GM21381 (cell line): ENCODE data around the gene PER2.
"Not testable (repeated sequence)": the region's sequence is repeated elsewhere in the genome, so short reads cannot be mapped to it uniquely, and the experiment has no call there.

Source experiments
- ATAC-seq: cut with Tn5 transposase; IDR thresholded peaks from one replicate; pipeline ENCODE4 v1.9.1; 2021; ENCODE audit warnings: mild to moderate bottlenecking, moderate library complexity; ENCODE audit not compliant: unreplicated experiment

PER2 gene, protein sequence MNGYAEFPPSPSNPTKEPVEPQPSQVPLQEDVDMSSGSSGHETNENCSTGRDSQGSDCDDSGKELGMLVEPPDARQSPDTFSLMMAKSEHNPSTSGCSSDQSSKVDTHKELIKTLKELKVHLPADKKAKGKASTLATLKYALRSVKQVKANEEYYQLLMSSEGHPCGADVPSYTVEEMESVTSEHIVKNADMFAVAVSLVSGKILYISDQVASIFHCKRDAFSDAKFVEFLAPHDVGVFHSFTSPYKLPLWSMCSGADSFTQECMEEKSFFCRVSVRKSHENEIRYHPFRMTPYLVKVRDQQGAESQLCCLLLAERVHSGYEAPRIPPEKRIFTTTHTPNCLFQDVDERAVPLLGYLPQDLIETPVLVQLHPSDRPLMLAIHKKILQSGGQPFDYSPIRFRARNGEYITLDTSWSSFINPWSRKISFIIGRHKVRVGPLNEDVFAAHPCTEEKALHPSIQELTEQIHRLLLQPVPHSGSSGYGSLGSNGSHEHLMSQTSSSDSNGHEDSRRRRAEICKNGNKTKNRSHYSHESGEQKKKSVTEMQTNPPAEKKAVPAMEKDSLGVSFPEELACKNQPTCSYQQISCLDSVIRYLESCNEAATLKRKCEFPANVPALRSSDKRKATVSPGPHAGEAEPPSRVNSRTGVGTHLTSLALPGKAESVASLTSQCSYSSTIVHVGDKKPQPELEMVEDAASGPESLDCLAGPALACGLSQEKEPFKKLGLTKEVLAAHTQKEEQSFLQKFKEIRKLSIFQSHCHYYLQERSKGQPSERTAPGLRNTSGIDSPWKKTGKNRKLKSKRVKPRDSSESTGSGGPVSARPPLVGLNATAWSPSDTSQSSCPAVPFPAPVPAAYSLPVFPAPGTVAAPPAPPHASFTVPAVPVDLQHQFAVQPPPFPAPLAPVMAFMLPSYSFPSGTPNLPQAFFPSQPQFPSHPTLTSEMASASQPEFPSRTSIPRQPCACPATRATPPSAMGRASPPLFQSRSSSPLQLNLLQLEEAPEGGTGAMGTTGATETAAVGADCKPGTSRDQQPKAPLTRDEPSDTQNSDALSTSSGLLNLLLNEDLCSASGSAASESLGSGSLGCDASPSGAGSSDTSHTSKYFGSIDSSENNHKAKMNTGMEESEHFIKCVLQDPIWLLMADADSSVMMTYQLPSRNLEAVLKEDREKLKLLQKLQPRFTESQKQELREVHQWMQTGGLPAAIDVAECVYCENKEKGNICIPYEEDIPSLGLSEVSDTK (N-terminal part only)

DNA sequence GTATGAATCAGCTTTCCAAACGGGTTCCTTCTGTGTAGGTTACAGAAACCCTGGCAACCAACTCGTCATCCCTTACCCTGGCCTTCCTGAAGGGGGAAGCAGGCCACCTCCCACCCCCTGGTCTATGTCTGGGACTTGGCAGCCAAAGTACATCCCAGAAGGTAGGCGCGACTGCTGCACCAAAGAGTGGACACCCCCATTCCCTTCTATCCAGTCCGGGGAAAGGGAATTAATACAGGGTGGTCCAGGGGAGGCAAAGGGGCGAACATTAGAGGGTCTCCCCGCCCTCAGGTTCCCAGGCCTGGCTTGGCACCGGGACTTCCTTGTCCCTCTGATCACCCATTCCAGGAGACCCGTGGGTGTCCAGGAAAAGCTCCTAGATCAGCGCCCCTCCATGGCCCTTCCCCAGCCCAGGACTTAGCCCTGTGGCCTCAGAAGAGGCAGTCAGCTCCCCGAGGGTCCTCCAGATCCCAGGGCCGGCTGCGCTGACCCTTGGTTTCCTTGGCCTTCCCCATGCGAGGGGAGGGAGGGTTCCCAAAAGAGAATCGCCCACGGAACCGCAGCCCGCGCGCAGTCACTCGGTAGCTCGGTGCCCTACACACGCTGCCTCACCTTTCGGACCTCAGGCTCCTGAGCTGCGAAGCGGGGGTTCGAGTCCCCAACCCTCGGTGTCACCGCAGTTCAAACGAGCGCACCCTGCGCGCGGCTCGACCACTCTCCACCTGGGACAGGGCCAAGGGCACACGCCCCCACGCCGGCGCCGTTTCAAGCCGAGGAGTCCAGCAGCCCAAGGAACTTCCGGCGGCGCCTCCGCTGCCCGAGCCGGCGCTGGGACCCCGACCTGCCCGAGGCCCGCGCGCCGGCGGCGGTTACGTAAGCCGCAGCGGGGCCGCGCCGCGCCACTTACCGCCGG lies at the start of gene PER2:
PER2 (minus strand) TSS at position 874 of the 913 bp plus-strand sequence. CDS start 10,674 bp downstream, outside the sequence.
- peak; percentile 36 for ATAC-seq

DNA sequence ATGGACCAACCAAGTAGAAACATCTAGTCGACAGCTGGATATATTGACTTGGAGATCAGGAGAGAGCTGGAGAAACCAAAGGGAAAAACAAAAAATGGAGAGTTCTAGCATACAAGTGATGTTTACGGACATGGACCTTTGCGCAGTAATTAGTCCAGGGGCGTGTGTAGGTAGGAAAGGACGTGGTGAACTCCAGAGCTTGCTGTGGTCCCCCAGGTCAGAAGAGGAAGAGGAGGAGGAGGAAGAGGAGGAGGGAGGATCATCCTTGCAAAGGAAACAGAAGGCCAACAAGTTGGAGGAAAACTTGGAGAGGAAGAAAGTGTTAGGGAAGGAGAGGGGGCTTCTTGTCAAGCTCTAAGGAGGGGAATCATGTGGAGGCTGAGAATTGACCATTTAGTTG lies 49.4 kb upstream of the PER2 start:
- no peak for ATAC-seq

DNA sequence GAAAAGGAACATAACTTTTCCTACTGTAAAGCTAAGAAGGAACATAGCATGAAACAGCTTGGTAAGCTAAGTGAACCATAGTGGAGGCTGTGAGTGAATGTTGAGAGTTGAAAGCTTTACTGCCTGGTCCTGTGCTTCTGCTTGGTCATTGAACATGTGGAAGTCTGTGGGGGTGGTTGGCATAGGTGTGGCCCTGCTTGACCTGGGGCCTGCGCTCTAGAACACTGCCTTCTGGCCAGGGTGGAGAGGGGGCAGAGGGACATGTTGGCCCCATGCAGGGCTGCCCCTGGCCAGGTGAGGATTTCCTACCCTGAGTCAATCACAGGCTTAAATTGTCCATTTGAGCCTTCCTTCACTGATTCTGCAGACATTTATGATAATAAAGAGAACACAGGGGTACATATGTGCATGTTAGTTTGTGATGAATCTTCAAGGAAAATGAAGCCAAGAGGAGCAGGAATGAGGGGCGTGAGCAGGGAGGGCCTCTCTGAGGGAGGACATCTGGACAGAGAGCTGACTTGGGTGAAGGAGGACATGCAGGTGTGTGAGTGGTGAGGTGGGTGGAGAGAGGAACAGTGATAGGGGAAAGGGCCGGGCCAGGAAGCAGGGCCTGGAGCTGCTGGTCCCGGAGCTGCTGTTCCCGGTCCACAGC lies 48.5 kb upstream of the PER2 start:
- no peak for ATAC-seq

DNA sequence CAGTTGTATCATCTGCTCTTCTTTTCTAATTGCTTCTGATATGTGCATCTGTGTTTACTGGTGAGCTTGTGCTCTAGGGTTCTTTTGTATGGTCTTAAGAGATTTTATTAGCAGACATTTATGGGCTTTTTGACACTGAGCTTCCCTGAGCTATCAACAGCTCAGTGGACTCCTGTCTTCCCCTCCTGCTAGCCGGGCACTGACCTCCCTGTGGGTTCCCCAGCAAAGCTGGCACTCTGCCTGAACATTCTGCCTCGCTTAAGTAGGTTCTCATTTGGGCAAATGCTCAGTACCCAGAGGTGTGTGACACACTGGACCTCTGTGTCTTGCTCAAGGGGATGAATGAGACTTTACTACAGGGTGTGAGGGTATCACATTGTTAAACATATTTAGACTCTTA lies 47.7 kb upstream of the PER2 start:
- ATAC-seq = no peak

DNA sequence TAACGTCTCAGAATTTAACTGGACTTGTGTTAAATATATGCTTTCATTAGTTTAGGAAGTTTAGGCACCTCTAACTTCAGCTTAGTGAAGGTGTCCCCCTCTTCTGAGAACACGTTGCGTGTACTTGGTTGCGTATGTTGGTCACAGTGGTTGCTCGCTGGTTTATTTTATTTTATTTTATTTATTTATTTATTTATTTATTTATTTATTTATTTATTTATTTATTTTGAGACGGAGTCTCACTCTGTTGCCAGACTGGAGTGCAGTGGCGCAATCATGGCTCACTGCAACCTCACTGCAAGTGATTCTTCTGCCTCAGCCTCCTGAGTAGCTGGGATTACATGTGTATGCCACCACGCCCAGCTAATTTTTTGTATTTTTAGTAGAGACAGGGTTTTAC lies 47.2 kb upstream of the PER2 start:
- not testable (repeated sequence) for ATAC-seq

DNA sequence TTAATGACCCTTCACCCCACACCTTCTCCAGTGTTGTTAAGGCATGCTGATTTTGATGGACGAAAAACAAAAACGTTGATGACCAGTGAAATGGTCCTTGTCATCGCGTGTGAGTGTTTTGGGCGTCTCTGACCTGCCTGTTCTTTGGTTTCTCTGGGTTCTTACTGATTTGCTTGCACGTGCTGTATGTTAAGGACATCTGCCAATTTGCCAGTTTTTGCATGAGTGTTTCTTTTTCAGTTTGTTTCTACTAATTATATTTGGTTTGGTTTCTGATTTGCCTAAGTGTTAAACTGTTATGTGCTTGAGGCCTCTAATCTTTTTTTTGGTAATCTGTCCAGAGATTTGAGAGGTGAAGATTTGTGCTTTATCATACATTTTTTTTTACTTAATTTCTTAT lies 46.5 kb upstream of the PER2 start:
- ATAC-seq = no peak

DNA sequence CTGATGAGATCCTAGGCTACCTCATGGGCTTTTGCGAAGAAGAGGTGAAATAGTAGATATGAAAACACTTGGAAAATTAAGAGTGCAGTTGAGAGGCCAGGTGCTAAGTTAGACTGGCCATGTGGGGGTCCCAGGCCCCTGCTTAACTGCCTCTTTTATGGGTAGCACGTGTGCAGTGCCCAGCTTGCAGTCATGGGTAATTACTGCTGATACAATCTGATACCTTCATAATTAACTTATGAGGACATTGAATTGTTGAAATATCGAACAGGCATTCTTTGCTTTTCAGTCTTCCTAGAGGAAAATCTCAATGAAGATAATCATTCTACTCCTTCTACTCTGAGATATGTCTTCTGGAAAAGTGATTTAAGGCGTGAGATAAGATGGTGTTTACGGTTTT lies 43.5 kb upstream of the PER2 start:
- ATAC-seq = no peak

DNA sequence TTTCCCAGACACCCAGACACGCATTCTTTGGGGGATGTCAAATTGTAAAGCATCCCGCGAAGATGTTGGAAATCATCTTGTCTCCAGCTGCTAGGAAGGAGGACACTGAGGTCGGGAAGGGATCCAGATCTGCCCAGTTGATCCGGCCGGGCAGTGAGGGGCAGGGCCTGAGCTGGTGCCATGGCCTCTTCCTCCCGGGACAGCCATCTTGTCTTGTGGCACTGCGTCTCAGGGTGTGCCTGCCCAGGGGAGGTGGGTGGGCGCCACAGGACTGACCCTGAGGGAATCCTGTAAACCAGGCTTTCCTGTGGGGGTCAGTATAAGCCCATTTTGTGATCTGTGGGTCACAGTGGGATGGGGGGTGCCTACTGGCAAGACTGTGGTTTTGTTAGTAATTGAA lies 42.0 kb upstream of the PER2 start:
- ATAC-seq = no peak

DNA sequence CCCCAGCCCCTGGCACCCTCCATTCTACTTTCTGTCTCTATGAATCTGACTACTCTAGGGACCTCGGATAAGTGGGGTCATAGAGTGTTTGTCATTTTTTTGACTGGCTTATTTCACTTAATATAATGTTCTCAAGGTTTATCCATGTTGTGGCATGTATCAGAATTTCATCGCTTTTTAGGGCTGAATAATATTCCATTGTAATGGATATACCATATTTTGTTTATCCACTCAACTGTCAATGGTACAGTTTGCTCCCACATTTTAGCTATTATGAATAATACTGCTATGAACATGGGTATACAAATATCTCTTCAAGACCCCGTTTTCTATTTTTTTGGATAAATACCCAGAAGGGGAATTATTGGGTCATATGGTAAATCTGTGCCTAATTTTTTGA lies 39.3 kb upstream of the PER2 start:
- ATAC-seq = no peak

DNA sequence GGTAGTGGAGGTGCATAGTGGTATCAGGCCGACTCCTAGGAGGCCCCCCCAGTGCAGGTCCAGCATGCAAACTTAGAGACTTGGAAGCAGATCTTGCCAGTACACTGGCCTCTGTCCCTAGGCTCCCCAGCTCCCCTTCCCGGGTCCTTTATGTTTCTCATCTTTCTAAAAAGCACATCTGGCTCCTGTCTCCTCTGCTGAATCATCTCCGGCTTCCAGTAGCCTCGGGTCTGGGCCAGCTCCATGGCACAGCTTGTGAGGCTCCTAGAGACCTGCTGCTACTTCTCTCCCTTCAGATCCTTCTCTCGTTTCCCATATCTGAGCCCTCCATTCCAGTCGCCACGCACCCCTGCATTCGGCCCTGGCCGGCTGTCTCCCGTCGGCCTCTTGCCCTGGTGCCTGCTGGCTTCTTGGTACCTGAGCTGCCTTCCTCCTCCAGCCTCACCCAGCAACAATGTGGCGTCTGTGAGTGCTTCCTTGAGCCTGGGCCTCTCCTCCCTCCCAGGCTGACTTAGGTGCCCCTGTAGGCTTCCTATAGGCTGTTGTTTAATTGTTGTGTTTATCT lies 38.5 kb upstream of the PER2 start:
- no peak for ATAC-seq

DNA sequence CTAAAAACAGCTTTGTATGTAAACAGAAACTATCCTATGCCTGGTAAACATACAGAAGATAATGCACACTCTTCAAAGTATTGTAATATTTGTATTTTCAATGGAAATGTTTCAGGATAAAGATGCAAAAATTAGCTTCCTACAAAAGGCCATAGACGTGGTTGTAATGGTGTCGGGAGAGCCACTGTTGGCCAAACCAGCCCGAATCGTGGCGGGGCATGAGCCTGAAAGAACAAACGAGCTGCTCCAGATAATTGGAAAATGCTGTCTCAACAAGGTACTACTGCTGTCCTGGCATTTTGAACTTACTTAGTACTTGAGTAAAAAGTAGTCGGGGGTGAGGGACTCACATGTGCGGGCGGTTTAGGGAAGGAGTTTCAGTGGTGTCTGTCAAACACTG lies 37.3 kb upstream of the PER2 start:
- ATAC-seq = no peak

DNA sequence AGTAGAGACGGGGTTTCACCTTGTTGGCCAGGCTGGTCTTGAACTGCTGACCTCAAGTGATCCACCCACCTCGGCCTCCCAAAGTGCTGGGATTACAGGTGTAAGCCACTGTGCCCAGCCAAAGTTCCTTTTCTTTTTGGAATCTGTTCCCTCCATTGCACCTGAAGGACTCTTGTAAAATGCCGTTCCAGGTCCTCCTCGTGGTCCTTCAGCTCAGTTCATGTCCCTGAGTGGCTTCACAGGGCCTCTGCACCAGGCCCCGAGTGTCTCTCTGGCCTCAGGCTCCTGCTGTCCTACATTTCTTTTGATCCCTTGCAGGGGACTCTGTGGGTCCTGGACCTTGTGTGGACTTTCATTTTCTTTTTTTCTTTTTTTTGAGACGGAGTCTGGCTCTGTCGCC lies 35.8 kb upstream of the PER2 start:
- not testable (repeated sequence) for ATAC-seq

DNA sequence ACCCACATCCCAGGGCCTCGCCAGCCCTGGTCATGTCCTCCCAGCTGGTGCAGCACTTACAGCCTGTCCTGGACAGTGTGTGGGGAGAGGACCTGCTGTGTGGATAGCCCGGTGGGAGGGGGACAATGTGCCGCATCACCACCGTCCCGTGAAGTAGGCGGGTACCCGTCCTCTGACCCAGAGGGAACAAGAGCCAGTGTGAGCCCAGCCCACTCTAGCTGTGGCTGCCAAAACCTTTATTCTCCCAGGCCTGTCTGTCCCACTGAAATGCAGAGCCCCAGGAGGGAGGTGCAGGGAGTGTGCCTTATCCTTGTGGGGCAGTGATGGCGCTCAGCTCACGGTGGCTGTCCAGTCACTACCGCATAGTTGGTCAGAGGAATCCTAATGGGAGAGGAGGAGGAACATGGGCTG lies 33.6 kb upstream of the PER2 start:
- ATAC-seq = no peak

DNA sequence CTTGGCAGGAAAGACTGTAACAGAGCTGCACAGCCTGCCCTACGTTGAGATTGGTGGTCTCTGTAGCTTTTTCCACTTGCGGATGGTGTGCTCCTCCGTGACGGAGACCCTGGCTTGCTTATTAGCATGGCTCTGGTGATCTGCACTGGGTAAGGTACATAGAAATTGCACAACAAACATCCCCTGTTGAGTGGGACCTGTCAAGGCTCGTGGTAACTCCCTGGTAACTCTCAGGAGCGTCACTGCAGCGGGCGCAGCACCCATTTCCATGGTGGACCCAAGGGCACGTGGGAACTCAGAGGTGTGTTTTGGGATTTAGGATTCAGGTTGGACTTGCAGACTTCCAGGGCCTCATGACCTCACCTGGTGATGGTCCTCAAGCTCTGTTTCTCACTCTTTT lies 33.1 kb upstream of the PER2 start:
- ATAC-seq = no peak

DNA sequence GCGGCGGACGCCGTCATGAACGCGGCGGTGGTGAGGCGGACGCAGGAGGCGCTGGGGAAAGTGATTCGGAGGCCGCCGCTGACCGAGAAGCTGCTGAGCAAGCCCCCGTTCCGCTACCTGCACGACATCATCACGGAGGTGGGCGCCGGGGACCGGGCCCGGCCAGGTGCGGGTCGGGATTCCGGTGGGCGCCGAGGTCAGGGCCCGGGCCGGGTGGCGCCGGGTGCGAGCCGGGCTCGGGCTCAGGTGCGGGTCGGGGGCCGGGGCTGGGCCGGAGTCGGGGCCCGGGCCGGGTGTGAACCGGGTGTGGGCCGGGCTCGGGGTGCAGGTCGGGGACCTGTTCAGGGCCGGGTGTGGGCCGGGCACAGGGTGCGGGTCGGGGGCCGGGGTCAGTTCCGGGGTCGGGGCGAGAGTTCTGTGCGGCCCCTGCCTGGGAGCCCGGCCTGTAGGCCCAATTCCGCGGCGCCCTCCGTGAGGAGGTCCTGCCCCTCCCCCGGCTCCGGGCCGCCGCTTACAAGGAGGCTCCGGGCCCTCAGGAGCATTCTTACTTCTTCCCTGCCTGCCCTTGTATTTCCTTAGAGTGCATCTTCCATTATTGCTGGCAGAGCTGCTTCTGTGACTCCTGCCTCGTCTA lies 32.4 kb upstream of the PER2 start:
- peak; percentile 32 for ATAC-seq

DNA sequence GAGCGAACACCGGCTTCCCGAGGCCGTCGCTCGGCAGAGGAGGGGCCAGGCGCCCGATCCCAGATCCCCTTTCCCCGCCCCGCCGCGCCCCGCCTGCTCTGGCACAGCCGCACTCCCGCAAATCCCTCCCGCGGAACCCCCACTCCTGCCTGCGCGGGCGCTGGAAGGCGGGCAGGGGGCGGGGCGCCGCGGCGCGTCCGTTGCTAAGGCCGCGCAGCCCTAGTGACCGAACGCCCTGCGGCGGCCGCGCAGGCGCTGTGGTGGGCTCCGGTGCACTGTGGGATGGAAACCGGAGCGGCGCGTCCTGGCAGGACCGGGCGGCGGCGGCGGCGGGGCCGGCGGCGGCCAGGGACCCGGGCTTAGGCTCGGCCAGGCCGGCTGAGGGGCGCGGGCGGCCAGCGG lies 31.8 kb upstream of the PER2 start, which contains the start of gene TRAF3IP1:
TRAF3IP1 (plus strand) TSS at position 273 of the 402 bp plus-strand sequence. CDS start 145 bp downstream, outside the sequence.
- peak; percentile 99 for ATAC-seq

DNA sequence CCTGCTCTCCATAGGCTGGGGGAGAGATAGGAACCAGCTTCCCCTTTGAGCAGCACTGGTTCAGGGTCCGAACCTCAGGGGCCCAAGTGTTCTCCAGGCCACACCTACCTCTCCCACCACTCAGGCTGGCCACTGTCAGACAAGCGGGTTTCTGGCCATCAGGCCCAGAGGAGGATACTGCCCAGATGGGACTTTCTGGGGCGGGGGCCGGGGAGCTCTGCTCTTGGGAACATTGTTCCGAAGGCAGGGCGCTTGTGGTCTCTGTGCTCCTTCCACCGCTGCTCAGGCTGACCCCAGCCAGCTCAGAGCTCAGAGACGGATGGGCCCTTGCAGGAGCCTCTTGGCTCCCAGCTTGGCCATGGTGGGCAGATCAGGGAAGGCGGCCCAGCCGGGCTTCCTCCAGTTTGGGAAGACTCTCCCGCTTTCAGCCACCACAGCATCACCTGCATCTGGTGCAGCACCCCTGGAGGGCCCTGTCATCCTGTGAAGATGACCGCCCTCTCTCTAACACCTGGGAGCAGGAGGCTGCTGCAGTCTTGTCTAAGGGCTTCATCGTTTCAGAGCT lies 26.7 kb upstream of the PER2 start:
- no peak for ATAC-seq

DNA sequence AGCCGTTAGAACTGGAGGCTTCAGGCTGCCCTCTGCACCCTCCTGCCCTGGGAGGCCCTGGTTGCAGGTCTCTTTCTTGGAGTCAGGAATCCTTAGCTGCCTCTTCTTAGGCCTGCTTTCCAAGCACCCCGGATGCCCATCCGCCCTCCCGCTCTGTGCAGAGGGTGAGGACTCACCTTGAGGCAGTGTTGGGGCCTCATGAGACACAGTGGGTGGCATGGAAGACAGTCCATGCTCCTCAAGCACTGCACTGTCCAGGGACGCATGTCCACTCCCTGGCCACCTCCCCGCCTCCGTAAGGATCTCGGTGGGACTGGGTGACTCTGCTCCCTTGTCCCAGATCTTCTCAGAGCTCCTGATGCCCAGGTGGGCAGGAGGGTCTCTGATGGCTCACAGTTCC lies 26.2 kb upstream of the PER2 start:
- ATAC-seq = no peak

DNA sequence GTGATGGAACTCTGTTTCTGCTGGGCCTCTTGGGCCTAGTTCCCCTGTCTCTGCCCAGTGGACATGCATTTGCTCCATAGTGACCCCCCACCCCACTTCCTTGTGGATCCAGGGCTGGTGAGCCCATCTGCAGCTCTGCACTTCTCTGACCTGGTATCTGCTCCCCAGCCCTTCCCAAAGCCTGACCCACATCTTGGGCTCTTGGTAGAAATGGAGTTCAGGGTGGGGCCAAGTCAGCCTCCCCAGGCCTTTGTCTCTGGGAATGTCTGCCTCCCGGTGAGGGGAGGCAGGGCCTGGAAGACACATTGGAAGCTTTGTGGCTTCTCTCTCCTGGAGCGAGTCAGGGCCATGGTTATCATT lies 25.6 kb upstream of the PER2 start:
- ATAC-seq = no peak
